IPS-20b (cell line): ENCODE results near the gene OR2V1.
A peak's percentile ranks its signal among the peaks of the same experiment; 100 is the strongest.
"Not testable (repeated sequence)": the region's sequence is repeated elsewhere in the genome, so short reads cannot be mapped to it uniquely, and the experiment has no call there.

Source experiments
- H3K27ac ChIP-seq: one replicate; pipeline ENCODE4 v1.5.1; 2013; ENCODE audit warnings: low read length
- H3K27me3 ChIP-seq: 2 replicates; pipeline ENCODE4 v1.6.1; 2013; ENCODE audit warnings: mild to moderate bottlenecking, low read length, inconsistent platforms; ENCODE audit not compliant: insufficient read depth
- H3K36me3 ChIP-seq: 2 replicates; pipeline ENCODE4 v1.6.1; 2013; ENCODE audit warnings: low read depth, mild to moderate bottlenecking, inconsistent platforms, low read length, moderate library complexity; ENCODE audit not compliant: insufficient read depth
- H3K4me1 ChIP-seq: 2 replicates; pipeline ENCODE4 v1.6.1; 2013; ENCODE audit warnings: mild to moderate bottlenecking, control low read depth, inconsistent platforms, low read length, moderate library complexity; ENCODE audit not compliant: insufficient read depth
- H3K4me3 ChIP-seq: 2 replicates; pipeline ENCODE4 v1.5.1; 2013; ENCODE audit warnings: mild to moderate bottlenecking, low read length, inconsistent platforms
- H3K9ac ChIP-seq: 2 replicates; pipeline ENCODE4 v1.6.1; 2013; ENCODE audit warnings: low read depth, mild to moderate bottlenecking, inconsistent platforms, low read length, moderate library complexity
- H3K9me3 ChIP-seq: 2 replicates; pipeline ENCODE4 v1.6.1; 2013; ENCODE audit warnings: mild to moderate bottlenecking, low read depth, low read length, inconsistent platforms; ENCODE audit not compliant: insufficient read depth

Gene OR2V1, protein sequence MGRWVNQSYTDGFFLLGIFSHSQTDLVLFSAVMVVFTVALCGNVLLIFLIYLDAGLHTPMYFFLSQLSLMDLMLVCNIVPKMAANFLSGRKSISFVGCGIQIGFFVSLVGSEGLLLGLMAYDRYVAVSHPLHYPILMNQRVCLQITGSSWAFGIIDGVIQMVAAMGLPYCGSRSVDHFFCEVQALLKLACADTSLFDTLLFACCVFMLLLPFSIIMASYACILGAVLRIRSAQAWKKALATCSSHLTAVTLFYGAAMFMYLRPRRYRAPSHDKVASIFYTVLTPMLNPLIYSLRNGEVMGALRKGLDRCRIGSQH

DNA sequence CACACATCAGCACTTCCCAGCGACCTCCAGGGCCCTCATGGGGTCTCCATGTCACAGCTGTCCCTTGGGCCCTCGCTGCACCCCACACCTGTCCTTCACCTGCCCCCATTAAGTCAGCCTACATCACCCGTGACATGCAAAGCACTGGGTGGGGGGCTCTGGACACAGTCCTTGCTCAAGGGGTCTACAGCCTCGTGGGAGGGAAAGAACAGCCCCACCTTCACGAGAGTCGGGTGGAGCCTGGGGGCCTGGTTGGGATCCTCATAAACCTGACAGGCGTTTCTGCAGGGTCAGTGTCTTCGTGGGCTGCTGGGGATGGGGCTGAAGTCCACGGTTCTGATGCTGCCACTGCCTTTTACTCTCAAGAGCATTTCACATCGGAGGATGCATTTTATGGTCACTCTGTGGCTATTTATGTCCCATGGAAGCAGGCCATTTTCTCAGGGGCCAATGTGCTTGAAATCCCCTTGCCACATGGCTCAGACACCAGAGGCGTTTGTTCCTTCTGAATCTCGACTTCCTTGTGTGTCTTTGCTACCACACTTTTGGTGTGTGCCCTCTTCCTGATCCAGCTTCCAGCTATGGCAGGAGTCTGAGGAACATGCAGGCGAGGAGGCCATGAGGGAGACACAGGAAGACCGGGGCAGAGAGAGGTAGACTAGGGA is at the start of gene OR2V1:
Gene OR2V1, minus strand, starts transcription at position 338 of the 665 bp plus-strand sequence. CDS start 5,865 bp downstream, outside the sequence.
- no peaks in the 10 kb centered on the region for H3K36me3 ChIP-seq
- H3K4me3 ChIP-seq = no peak within 1 kb of the TSS
- no peak within 1 kb of the TSS for H3K9ac ChIP-seq
- no peak within 1 kb of the TSS for H3K27ac ChIP-seq
- H3K27me3 ChIP-seq = peaks cover 9% of the 10 kb centered on the region; the same call in 1 of the 2 replicates
- H3K9me3 ChIP-seq = no peaks in the 10 kb centered on the region
- H3K4me1 ChIP-seq = no peaks in the 10 kb centered on the region

DNA sequence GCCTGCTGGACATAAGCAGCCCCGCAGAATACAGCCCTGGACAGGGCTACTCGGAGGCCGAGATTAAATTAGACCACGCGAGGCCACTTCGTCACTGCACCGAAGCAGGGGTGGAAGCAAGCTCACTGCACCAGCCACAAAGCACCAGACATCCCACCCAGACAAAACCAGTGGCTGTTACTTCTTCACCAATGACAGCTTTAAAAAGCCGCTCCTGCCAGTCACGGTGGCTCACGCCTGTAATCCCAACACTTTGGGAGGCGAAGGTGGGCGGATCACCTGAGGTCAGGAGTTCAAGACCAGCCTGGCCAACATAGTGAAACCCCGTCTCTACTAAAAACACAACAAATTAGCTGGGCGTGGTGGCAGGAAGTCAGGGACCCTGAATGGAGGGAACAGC is 46.6 kb upstream of the OR2V1 start:
- H3K4me3 ChIP-seq, H3K36me3 ChIP-seq, H3K9me3 ChIP-seq, H3K27ac ChIP-seq, H3K9ac ChIP-seq, H3K4me1 ChIP-seq: not testable (repeated sequence)
- peaks cover 23% of the 10 kb centered on the region for H3K27me3 ChIP-seq

DNA sequence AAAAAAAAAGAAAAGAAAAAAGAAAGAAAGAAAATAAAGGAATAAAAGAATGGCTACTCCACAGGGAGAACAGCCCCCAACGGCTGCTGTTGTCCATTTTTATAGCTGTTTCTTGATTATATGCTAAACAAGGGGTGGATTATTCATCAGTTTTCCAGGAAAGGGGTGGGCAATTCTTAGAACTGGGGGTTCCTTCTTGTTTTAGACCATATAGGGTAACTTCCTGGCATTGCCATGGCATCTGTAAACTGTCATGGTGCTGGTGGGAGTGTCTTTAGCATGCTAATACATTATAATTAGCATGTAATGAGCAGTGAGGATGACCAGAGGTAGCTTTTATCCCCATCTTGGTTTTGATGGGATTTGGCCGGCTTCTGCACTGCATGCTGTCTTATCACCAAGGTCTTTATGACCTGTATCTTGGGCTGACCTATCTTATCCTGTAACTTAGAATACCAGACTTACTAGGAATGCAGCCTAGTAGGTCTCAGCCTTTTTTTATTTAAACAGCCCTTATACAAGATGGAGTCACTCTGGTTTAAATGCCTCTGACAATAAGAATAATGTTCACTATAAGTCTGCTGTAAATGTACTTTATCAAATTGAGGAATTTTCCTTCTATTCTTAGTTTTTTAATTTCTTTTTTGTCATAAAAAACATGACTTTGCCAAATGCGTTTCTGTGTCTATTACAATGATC is 45.4 kb upstream of the OR2V1 start:
- Histone ChIP-seq H3K4me1 (no peaks in the 10 kb centered on the region), H3K9ac (no peak overlapping the region), H3K4me3 (no peak overlapping the region), H3K36me3 (no peaks in the 10 kb centered on the region), H3K9me3 (no peaks in the 10 kb centered on the region), H3K27me3 (peaks cover 35% of the 10 kb centered on the region), H3K27ac (no peak overlapping the region)

DNA sequence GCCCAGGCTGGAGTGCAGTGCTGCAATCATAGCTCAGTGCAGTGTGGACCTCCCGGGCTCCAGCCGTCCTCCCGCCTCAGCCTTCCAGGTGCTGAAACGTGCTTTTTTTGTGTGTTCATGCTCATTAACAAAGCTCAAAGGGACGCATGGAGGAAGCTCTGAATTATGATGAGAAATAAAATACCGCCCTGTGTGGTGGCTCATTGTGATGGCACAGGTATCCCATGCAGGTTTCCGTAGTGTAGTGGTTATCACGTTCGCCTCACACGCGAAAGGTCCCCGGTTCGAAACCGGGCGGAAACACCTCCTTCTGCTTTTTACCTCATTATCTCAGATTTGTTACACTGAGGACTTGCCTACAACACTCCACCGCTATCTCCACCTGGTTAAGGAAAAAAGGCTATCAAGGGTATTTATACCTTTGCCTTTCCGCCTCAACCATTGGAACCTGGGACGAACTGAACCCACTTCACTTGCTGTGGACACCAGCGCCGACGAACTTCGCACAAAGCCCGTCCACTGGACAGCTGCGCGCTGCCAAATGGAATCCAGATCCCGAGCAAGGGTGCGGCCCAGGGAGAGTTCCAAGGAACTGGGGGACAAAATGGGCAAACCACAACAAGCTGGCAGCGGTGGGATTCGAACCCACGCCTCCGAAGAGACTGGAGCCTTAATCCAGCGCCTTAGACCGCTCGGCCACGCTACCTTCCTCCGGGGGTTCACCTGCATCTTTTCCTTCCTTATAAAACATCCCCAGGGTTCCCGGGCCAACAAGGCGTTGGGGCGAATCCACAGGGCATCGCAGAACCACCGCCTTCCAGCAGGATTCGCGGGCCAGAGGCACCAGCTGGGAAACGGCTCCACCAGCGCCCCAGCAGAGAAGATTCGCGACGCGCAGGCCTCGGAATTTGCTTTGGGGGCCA is 42.7 kb upstream of the OR2V1 start:
- no peak overlapping the region for H3K27ac ChIP-seq
- peak overlapping the region; percentile 84 for H3K4me3 ChIP-seq
- peak overlapping the region; percentile 62; the same call in 1 of the 2 replicates for H3K9ac ChIP-seq
- H3K9me3 ChIP-seq = no peaks in the 10 kb centered on the region
- H3K27me3 ChIP-seq = peaks cover 59% of the 10 kb centered on the region
- H3K36me3 ChIP-seq = no peaks in the 10 kb centered on the region
- no peaks in the 10 kb centered on the region for H3K4me1 ChIP-seq

DNA sequence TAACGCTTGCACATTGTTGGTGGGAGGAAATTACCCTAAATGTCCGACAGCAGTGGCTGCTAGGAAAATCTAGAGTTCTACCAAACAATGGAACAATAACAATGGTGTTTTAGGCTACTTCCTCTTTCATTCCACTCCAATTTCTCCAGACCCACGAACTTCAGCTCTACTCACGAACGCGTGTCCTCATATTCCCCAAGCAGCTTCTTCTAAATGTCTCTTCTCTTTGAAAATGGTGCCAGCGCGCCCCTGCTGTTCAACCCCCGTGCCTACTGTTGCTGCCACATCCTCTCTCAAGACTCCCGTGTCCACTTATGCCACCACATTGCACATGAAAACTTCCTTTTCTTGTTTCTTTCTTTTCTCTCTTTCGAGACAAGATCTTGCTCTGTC is 42.1 kb upstream of the OR2V1 start:
- Histone ChIP-seq H3K9me3 (no peaks in the 10 kb centered on the region), H3K9ac (peak overlapping the region; percentile 62; the same call in 1 of the 2 replicates), H3K4me3 (peak overlapping the region; percentile 84), H3K27ac (no peak overlapping the region), H3K27me3 (peaks cover 66% of the 10 kb centered on the region), H3K36me3 (no peaks in the 10 kb centered on the region), H3K4me1 (no peaks in the 10 kb centered on the region)

DNA sequence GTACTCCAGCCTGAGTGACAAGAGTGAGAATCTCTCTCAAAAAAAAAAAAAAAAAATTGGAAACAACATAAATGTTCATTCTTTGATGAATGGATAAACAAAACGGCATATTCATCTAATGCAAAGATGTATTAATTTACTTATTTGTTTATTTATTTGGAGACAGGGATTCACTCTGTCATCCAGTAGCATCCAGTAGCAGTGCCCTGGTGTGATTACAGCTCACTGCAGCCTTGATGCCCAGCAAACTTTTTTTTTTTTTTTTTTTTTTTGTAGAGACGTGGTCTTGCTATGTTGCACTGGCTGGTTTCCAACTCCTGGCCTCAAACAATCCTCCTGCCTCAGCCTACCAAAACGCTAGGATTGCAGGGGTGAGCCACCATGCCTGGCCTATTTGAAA is 40.8 kb upstream of the OR2V1 start:
- Histone ChIP-seq H3K36me3 (no peaks in the 10 kb centered on the region), H3K27me3 (peaks cover 67% of the 10 kb centered on the region), H3K27ac (no peak overlapping the region), H3K4me1 (no peaks in the 10 kb centered on the region), H3K9me3 (no peaks in the 10 kb centered on the region), H3K9ac (no peak overlapping the region), H3K4me3 (no peak overlapping the region)

DNA sequence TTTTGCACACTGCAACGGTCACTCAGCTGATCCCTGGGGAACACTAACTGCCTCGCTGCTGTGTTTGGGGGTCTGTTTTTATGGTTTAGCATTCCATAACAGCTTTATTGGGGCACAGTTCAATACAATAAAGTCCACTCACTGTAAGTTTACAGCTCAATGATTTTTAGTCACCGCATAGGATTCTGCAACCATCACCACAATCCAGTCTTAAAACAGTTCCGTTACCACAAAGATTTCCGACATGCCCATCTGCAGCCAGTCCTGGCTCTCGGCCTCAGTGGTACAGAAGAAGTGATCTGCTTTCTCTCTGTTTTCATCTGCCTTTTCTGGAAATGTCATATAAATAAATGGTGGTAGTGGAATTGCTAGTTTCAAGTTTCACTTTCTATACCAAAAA is 40.0 kb upstream of the OR2V1 start:
- Histone ChIP-seq H3K9me3 (no peaks in the 10 kb centered on the region), H3K27me3 (peaks cover 67% of the 10 kb centered on the region)

DNA sequence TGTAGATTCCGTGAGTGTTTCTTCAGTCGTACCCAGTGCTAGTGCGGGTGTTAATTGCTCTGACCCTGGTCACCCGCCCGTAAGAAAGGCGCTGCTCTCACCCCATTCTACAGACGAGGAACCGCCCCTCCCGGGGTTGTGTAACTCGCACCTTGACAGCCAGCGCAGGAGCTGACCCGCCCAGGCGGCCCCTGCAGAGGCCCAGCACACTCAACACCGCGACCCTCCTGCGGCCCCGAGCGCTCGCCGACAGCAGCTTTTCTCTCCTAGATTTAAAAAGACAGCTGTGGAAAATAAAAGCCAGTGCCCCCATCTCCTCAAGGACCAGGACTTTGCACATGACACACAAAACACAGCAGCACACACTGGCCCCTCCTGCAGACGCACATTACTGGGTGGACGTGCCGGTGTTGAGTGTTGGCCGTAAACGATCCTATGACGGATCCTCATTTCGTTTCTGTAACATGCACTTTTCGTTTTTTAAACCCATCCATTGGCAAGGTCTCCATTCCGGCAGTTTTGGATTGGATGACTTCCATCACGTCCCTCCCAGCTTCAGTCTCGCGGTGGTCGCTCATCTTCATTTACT is 39.4 kb upstream of the OR2V1 start:
- H3K27me3 ChIP-seq = peaks cover 67% of the 10 kb centered on the region
- no peaks in the 10 kb centered on the region for H3K36me3 ChIP-seq
- H3K9ac ChIP-seq = no peak overlapping the region
- no peak overlapping the region for H3K27ac ChIP-seq
- no peaks in the 10 kb centered on the region for H3K4me1 ChIP-seq
- H3K9me3 ChIP-seq = no peaks in the 10 kb centered on the region
- peak overlapping the region; percentile 86 for H3K4me3 ChIP-seq

More for the DNA sequence above, 40.0 kb upstream of the OR2V1 start:
- no peaks in the 10 kb centered on the region for H3K36me3 ChIP-seq
- no peak overlapping the region for H3K27ac ChIP-seq
- no peak overlapping the region for H3K9ac ChIP-seq
- peak overlapping the region; percentile 86; the same call in 1 of the 2 replicates for H3K4me3 ChIP-seq
- H3K4me1 ChIP-seq = no peaks in the 10 kb centered on the region

DNA sequence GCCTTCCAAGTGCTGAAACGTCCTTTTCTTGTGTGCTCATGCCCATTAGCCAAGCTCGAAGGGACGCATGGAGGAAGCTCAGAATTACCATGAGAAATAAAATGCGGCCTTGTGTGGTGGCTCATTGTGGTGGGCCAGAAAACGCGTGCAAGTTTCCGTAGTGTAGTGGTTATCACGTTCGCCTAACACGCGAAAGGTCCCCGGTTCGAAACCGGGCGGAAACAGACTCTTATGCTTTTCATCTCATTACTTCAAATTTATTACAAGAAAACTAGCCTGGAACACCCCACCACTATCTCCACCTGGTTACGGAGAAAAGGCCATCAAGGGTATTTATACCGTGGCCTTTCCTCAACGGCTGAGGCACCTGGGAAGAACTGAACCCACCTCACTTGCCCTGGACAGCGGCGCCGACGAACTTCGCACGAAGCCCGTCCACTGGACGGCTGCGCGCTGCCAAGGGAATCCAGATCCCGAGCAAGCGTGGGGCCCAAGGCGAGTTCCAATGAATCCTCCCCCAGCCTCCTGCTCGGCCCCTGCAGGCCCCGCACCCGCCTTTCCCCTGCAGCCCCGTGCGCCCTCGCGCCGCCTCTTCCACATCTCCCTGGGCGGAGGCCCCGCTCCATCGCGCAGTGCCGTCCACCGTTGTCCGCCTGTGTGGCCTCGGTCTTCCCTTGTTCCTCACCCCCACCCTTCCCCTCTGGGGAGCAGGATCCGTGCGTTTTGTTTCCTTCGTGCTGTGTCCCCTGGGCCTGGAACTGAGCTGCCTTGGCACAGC is 38.7 kb upstream of the OR2V1 start:
- not testable (repeated sequence) for H3K9me3 ChIP-seq, H3K27ac ChIP-seq, H3K36me3 ChIP-seq, H3K9ac ChIP-seq, H3K4me1 ChIP-seq
- Histone ChIP-seq H3K4me3 (peak overlapping the region; percentile 86), H3K27me3 (peaks cover 67% of the 10 kb centered on the region)

DNA sequence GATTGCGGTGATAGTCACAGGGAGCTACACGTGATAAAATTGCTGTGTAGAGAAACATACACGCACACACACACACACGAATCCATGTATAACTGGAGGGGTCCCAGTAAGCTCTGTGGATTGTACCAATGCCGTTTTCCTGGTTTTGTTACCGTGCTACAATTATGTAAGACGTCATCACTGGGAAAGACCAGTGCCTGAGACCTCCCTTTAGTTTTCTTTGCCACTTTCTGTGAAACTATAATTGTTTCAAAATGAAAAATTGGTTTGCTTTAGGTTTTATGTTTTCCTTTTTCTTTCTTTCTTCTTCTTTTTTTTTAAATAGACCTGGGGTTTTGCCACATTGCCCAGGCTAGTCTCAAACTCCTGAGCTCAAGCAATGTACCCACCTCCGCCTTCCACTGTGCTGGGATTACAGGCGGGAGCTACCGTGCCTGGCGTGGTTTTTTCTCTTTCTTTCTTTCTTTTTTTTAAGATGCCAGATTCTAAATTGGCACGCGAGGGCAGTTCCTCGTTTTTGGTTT is 37.7 kb upstream of the OR2V1 start:
- Histone ChIP-seq H3K9me3 (no peaks in the 10 kb centered on the region), H3K27me3 (peaks cover 58% of the 10 kb centered on the region), H3K4me3 (peak overlapping the region; percentile 86), H3K27ac (no peak overlapping the region), H3K4me1 (no peaks in the 10 kb centered on the region), H3K9ac (no peak overlapping the region; the same call in 1 of the 2 replicates), H3K36me3 (no peaks in the 10 kb centered on the region)
